ENCODE measurements around the gene ANKRD13B.

GRCh38 chr17:29620779-29621500 lies 28.0 kb downstream of the ANKRD13B start:
- no peak for TF ChIP-seq CTCF (IDR thresholded peaks at IDR 0.05)
- TF ChIP-seq EZH2 (IDR thresholded peaks at IDR 0.05): no peak
- TF ChIP-seq EZH2phosphoT487 (IDR thresholded peaks at IDR 0.05): no peak
